Stimulated activated CD4-positive, alpha-beta T cell treated with anti-CD3 and anti-CD28 coated beads, Interleukin-1b, Interleukin-23, amount 100 ng/mL, for 24 hours (primary cell): ENCODE results near the gene COL15A1.
"Not testable (repeated sequence)": the region's sequence is repeated elsewhere in the genome, so short reads cannot be mapped to it uniquely, and the experiment has no call there.

ENCODE experiments used
- DNase-seq, 4 experiments: peaks; one replicate each; pipeline ENCODE4 v3.0.0-alpha.2; 2020; ENCODE audit warnings: low read depth in 4 of 4, low spot score in 1 of 4

The COL15A1 gene

DNA sequence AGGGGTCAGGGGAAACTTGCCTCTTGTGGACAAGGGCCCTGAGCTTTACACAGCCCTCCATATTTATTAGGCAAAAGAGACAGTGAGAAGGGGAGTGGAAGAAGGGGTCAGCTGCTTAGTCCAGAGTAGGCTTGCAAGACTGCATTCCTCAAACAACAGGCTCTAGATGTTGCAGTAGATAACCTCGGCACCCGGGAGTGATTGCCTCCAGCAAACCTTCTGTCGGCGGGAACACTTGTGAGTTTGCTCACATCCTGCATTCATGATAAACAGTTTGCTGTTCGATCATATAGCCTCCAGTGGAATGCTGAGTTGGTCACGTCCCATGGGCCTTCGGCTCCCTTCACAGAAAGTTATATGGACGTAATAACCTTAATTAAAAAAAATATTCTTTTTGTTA, 66.7 kb downstream of the COL15A1 start:
- not testable (repeated sequence) for DNase-seq

- DNase-seq = no peak
Measured at GRCh38 chr9:99011161-99011709, 67.5 kb downstream of the COL15A1 start.

GRCh38 chr9:99012957-99013512, 69.3 kb downstream of the COL15A1 start:
- no peak for DNase-seq

DNA sequence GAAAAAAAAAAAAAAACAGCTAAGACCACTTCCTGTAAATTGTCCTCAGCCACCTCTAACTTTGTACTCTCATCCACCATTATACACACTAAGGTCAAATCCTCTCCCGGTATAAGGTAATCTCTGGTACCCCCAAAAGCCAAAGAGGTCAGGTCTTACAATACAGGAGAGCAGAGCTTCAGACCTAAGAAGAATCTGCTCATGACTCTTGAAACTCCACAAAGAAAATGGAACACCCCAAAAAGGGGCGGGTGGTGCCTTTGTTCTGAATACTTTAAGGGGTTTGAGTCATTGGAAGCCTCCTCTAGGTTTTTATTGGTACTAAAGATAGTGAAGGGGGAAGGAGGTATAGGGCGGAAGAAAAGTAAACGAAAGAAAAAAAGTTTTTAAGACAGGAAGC, 69.8 kb downstream of the COL15A1 start:
- no peak for DNase-seq

- DNase-seq = no peak
Measured at GRCh38 chr9:99015448-99015847, 71.7 kb downstream of the COL15A1 start.

GRCh38 chr9:99015890-99016289, 72.2 kb downstream of the COL15A1 start:
- no peak for DNase-seq

GRCh38 chr9:99016681-99017387, 73.1 kb downstream of the COL15A1 start:
- no peak for DNase-seq

DNA sequence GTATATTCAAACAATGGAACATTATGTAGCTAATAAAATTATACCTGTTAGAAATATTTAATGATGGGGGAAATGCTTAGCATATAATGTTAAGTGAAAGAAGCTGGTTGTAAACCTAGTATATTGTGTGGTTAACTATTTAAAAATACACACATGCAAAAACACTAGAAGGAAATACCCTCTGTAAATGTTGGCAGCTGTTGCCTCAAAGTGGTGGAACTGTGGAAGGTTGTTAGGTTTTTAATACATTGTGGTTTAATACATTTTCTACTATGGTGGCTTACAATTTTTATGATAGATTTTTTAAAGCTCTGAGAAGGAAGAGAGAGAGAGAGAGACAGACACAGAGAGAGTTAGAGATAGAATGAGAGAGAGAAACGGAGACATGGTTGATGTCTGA, 74.9 kb downstream of the COL15A1 start:
- DNase-seq = no peak

GRCh38 chr9:99019510-99020331, 76.0 kb downstream of the COL15A1 start:
- DNase-seq = no peak

DNA sequence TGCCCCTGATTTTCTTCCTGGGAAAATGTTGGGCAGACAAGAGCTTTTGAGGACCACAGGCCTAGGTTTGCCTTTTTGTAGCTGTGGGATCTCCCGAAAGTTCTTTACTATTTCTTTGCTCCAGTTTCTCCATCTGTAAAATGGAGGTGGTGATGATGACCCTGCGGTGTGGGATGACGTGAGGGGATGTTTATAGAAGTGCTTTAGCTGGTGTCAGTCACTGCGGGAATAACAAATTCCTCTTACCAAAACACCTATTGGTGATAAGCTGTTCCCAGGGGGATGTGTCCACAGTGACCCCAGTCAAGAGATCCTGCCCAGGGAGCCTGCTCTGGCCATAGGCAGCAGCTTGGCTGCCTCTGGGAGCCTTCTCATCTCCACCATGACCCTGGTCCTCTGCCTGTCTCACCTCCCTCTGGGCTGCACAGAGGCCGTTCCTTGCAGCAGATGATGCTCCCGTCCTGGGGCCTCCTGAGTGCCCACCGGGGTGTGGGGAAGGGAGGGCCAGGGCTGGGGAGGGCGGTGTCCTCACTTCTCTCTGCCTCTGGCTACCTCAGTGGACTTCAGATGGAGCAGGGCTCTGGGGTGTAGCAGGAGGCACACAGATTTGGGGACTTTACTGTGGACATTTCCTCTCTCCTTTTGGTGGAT, 77.2 kb downstream of the COL15A1 start:
- no peak for DNase-seq

- DNase-seq = no peak
Measured at GRCh38 chr9:99021512-99021911, 77.8 kb downstream of the COL15A1 start.

GRCh38 chr9:99023231-99023630, 79.5 kb downstream of the COL15A1 start:
- DNase-seq = no peak

DNA sequence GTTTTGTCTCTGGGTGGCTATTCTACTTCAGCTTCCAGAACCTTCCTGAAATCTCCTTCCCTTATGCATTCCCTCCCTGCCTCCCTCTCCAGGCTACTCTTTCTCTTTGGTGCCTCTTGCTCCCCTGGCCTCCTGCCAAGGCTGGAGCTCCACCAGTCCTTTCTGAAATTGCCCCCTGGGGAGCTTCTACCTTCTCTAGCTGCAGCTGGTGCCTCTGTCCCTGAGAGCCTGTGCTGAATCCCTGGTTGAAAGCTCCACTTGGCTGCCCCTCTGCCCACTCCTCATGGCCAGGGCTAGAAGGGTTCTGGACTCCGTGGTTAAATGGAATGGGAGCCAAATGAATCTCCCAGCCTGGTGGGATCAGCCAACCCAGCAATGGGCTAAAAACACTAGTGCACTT, 80.1 kb downstream of the COL15A1 start:
- DNase-seq = no peak

DNA sequence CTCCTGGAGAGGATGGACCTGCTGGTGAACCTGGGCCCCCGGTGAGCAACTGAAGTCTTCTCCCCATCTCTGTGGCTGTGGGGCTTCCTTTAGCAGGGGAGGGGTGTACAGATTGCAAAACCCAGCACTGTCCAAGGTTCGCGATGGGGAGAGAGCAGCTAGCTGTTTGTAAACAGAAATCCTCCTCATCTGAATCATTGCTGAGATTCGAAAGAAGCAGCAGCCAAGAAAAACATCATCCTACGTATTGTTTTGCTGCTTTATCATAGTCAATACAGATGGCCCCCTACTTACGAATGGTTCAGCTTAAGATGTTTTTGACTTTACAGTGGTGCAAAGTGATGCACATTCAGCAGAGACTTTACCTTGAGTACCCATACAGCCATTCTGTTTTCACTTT, 81.3 kb downstream of the COL15A1 start:
- DNase-seq = no peak

- no peak for DNase-seq
Measured at GRCh38 chr9:99025616-99026270, 82.0 kb downstream of the COL15A1 start.

DNA sequence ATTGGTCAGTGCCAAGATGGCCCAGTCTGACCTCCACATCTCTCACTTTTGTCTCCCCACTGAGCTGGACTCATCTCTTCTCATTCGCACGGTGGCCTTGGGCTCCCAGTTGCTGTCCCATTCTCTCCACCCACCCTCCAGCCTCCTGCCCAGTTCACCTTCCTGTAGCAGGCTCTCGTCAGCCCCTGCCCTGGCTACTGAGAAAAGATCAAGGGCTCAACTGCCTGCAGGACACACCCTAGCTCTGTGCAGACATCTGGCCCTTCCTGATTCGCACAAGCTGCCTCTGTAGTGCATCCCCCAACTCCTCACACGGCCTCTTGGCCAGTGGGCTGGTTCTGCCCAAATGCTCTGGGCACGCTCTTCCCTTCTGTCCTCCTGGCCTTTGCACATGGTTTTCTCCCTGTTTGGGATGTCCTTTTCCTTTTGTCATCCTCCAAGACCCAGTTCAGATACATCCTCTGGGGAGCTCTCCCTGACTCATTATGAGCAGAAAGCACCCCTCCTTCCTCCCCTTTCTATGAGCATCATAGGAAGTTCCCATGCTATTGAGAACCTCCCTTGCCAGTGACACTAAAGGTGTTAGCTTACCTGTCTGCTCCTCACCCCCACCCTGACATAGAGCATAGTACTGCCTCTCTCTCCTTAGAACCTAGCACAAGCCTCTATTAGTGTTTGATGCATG, 82.7 kb downstream of the COL15A1 start:
- DNase-seq = no peak

GRCh38 chr9:99026956-99027298, 83.2 kb downstream of the COL15A1 start:
- DNase-seq = no peak

DNA sequence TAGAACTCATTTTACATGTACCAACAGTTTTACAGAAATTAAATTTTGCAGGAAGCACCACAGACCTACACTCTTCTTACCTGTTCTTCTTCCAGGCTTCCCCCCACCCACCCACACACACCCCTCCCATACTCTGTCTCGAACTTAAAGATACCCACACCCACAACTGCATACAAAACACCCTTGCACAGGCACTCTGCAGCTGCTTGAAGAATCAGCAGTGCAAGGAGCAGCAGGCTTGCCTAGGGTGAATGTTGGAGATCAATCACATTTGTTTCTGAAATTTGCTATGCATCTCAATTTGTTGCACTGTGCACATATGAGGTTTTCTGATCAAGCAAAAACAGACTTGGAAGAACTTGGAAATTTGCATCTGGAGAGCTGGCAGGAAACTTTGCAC, 83.7 kb downstream of the COL15A1 start:
- DNase-seq = no peak

DNA sequence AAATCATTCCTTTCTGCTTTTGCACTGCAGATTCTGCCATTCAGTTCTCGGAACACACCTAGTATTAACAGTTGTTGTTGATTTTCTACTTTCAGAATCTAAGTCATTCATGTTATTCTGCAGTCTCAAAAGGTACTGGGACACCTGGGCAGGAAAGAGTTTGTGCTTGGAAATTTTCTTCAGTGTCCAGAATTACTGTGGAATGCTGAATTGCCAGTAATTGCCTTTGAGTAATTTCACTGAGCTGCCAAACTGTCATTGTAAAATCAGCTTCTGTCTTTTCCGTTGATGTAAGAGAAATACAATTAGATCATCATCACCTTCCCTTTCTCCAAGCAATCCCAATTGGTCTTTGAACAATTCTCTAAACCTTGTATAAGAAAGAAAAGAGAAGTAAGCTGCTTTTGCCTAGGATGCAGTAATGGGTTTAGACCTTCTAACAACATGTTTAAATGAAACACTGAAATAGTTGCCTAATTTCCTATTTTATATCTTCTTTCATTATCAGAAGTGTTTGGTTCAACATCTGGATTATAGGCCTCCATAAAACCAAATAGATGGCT, 85.5 kb downstream of the COL15A1 start:
- DNase-seq = no peak

GRCh38 chr9:99030092-99030511, 86.4 kb downstream of the COL15A1 start:
- DNase-seq = no peak
